HCT116 (cell line): Measurements from ENCODE around the gene SPTBN1.

Experiments
- CEBPB ChIP-seq: IDR thresholded peaks from 2 replicates; pipeline ENCODE4 v1.6.1; 2012; ENCODE audit warnings: low read depth
- EZH2 ChIP-seq: fragments of 200-600 bp; sonication (generic); IDR thresholded peaks from 2 replicates; pipeline ENCODE4 v1.6.1; 2017; ENCODE audit warnings: antibody characterized with exemption, mixed run types
- EZH2phosphoT487 ChIP-seq: fragments of 200-600 bp; IDR thresholded peaks from 2 replicates; pipeline ENCODE4 v1.6.1; 2018; ENCODE audit warnings: antibody characterized with exemption, borderline replicate concordance
- POLR2A ChIP-seq: IDR thresholded peaks from 2 replicates; pipeline ENCODE4 v1.7.0; 2011; ENCODE audit warnings: borderline replicate concordance; ENCODE audit not compliant: insufficient read depth, insufficient read length; ENCODE audit errors: extremely low read depth
- RAD21 ChIP-seq: IDR thresholded peaks from 2 replicates; pipeline ENCODE4 v1.6.1; 2012; ENCODE audit warnings: low read depth, mild to moderate bottlenecking
- SIN3A ChIP-seq: IDR thresholded peaks from 2 replicates; pipeline ENCODE4 v1.6.1; 2012; ENCODE audit warnings: low read depth
- TCF7L2 ChIP-seq: IDR thresholded peaks from 2 replicates; pipeline ENCODE4 v1.7.0; 2011; ENCODE audit warnings: borderline replicate concordance, inconsistent platforms; ENCODE audit not compliant: insufficient read depth, insufficient read length; ENCODE audit errors: extremely low read depth
- TF ChIP-seq, protein P1 (sequence below), 3 experiments: fragments of 200-600 bp in 1 of 3; sonication (generic) in 1 of 3; IDR thresholded peaks in 2 of 3; conservative IDR thresholded peaks in 1 of 3; 2 replicates each; pipeline ENCODE4 v1.5.1; 2012 to 2017; ENCODE audit warnings: low read depth in 2 of 3, low read length in 2 of 3, antibody characterized with exemption in 1 of 3, borderline replicate concordance in 1 of 3, control low read depth in 1 of 3, mild to moderate bottlenecking in 1 of 3, mixed read lengths in 1 of 3, mixed run types in 1 of 3, moderate library complexity in 1 of 3; ENCODE audit not compliant: insufficient read depth in 1 of 3

DNA sequence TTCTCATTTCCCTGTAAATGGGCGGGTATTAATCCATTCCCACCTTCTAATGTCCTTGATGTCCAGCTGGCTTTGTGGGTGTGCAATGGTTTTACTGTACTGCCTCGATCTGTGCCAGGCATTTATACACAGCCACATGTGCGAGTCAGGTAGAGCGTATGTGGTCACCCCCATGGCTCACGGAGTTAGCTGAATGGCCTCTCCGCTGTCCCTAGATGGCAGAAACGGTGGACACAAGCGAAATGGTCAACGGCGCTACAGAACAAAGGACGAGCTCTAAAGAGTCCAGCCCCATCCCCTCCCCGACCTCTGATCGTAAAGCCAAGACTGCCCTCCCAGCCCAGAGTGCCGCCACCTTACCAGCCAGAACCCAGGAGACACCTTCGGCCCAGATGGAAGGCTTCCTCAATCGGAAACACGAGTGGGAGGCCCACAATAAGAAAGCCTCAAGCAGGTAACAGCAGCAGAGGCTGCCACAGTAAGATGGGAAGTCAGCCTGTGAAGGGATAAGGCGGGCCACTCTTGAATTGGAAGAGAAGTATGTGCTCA lies 208.2 kb downstream of the SPTBN1 start:
- TF ChIP-seq CEBPB: no peak
- TF ChIP-seq, protein P1, sequence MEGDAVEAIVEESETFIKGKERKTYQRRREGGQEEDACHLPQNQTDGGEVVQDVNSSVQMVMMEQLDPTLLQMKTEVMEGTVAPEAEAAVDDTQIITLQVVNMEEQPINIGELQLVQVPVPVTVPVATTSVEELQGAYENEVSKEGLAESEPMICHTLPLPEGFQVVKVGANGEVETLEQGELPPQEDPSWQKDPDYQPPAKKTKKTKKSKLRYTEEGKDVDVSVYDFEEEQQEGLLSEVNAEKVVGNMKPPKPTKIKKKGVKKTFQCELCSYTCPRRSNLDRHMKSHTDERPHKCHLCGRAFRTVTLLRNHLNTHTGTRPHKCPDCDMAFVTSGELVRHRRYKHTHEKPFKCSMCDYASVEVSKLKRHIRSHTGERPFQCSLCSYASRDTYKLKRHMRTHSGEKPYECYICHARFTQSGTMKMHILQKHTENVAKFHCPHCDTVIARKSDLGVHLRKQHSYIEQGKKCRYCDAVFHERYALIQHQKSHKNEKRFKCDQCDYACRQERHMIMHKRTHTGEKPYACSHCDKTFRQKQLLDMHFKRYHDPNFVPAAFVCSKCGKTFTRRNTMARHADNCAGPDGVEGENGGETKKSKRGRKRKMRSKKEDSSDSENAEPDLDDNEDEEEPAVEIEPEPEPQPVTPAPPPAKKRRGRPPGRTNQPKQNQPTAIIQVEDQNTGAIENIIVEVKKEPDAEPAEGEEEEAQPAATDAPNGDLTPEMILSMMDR (IDR thresholded peaks at IDR 0.05 in 2 of 3, conservative IDR thresholded peaks at IDR 0.05 in 1 of 3; ENCODE audit: borderline replicate concordance in 1 of 3, insufficient read depth in 1 of 3, low read depth in 2 of 3, low read length in 2 of 3): no peak
- no peak for TF ChIP-seq POLR2A
- no peak for TF ChIP-seq EZH2
- no peak for TF ChIP-seq EZH2phosphoT487
- TF ChIP-seq SIN3A: no peak
- no peak for TF ChIP-seq TCF7L2
- TF ChIP-seq RAD21: no peak
